SU-DHL-6 (cell line): ENCODE results near the gene PLIN3.
"Not testable (repeated sequence)": the region's sequence is repeated elsewhere in the genome, so short reads cannot be mapped to it uniquely, and the experiment has no call there.

ENCODE experiments used
- CTCF ChIP-seq: fragments of 200-600 bp; sonication (generic); IDR thresholded peaks from one replicate; pipeline ENCODE4 v1.5.1; 2017; ENCODE audit warnings: antibody characterized with exemption, mild to moderate bottlenecking, low read length, moderate library complexity; ENCODE audit not compliant: insufficient read depth, poor library complexity, severe bottlenecking
- EZH2phosphoT487 ChIP-seq: fragments of 200-600 bp; sonication (generic), shearing (Covaris generic); conservative IDR thresholded peaks from 2 replicates; pipeline ENCODE4 v1.6.1; 2018; ENCODE audit warnings: mild to moderate bottlenecking, antibody characterized with exemption, low read length, moderate library complexity, mixed read lengths

- TF ChIP-seq CTCF, EZH2phosphoT487: not testable (repeated sequence)
Measured at GRCh38 chr19:4792019-4792865, 75.2 kb downstream of the PLIN3 start.
